ENCODE data around the gene LINGO4. TPM values are rescaled to one million over a fixed set of nuclear protein-coding genes. Genes with fewer than 3 reads are reported as not detected.

The LINGO4 gene
- total RNA-seq, 1 experiment from 2014 or later = not detected

Other genes with a start within 250 kb of the LINGO4 start
- 50.0 to 56.0 TPM (median 50.3 TPM) in 3 replicates for gene SNX27, start 193.4 kb downstream of the LINGO4 start, total RNA-seq (2021)
- 0.34 to 0.64 TPM (median 0.42 TPM) in 3 replicates for gene CELF3, start 88.6 kb downstream of the LINGO4 start, total RNA-seq (2021)
- 0.92 TPM in 1 of 3 replicates, not detected in the others for gene RIIAD1, start 83.9 kb downstream of the LINGO4 start, total RNA-seq (2021)
- 88.8 to 99.3 TPM (median 95.5 TPM) in 3 replicates for gene MRPL9, start 41.9 kb downstream of the LINGO4 start, total RNA-seq (2021)
- gene TDRKH, start 14.9 kb downstream of the LINGO4 start, total RNA-seq (2021) = 21.8 to 25.3 TPM (median 24.0 TPM) in 3 replicates
- gene RORC, start 26.4 kb upstream of the LINGO4 start, total RNA-seq (2021) = 0.30 to 0.53 TPM (median 0.44 TPM) in 3 replicates
- 0.85 to 2.0 TPM (median 0.94 TPM) in 3 replicates for gene C2CD4D, start 34.4 kb upstream of the LINGO4 start, total RNA-seq (2021)
- gene THEM5, start 48.3 kb upstream of the LINGO4 start, total RNA-seq (2021) = not detected in 3 replicates
- gene THEM4, start 104.1 kb upstream of the LINGO4 start, total RNA-seq (2021) = 8.0 to 10.9 TPM (median 8.8 TPM) in 3 replicates
- gene S100A10, start 188.4 kb upstream of the LINGO4 start, total RNA-seq (2021) = 150 to 161 TPM (median 159 TPM) in 3 replicates
- 126 to 181 TPM (median 163 TPM) in 3 replicates for gene S100A11, start 231.6 kb upstream of the LINGO4 start, total RNA-seq (2021)